Measurements from ENCODE around the gene LAMA4. TPM values are rescaled to one million over a fixed set of nuclear protein-coding genes. Genes with fewer than 3 reads are reported as not detected.

Gene LAMA4
- total RNA-seq, 1 experiment from 2014 or later: 9.4 TPM

DNA sequence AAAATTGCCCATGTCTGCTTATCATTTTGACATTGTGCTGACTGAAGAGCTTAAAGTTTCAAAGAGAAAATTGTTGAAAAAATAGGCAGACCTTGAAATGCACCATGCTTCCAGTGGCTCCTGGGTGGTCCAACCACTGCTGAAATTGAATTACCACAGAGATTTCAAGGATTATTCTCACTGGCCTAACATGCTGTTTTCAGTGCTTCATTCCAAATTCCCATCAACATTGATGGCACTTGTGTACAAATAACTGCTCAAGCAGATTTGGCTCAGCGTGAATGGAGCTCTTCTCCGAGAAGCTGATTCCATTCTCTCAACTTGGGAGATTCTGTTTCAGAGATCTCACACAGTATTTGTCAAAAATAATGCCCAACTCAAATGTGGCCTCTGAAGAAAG lies 75.5 kb downstream of the LAMA4 start:
- no peak overlapping the region for H2AFZ ChIP-seq (ENCODE audit: low read length)
- POLR2A ChIA-PET (ENCODE audit: unreplicated experiment): no interaction called here
- no peaks in the 10 kb centered on the region for H3K9me2 ChIP-seq (replicated peaks; ENCODE audit: low read length)
- no peaks in the 10 kb centered on the region for H3K27me3 ChIP-seq (ENCODE audit: low read length)
- TF ChIP-seq, protein P1, sequence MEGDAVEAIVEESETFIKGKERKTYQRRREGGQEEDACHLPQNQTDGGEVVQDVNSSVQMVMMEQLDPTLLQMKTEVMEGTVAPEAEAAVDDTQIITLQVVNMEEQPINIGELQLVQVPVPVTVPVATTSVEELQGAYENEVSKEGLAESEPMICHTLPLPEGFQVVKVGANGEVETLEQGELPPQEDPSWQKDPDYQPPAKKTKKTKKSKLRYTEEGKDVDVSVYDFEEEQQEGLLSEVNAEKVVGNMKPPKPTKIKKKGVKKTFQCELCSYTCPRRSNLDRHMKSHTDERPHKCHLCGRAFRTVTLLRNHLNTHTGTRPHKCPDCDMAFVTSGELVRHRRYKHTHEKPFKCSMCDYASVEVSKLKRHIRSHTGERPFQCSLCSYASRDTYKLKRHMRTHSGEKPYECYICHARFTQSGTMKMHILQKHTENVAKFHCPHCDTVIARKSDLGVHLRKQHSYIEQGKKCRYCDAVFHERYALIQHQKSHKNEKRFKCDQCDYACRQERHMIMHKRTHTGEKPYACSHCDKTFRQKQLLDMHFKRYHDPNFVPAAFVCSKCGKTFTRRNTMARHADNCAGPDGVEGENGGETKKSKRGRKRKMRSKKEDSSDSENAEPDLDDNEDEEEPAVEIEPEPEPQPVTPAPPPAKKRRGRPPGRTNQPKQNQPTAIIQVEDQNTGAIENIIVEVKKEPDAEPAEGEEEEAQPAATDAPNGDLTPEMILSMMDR (conservative IDR thresholded peaks at IDR 0.05; ENCODE audit: low read depth, low read length): no peak
- no peak for TF ChIP-seq EZH2 (IDR thresholded peaks at IDR 0.05; ENCODE audit: low read length, unreplicated experiment)
- no peak for TF ChIP-seq EZH2phosphoT487 (IDR thresholded peaks at IDR 0.05; ENCODE audit: borderline replicate concordance, low read length)
- H3K4me3 ChIP-seq (ENCODE audit: low read length): no peak overlapping the region
- no peaks in the 10 kb centered on the region for H3K79me2 ChIP-seq (ENCODE audit: low read length)
- ATAC-seq (no peak), DNase-seq (no peak)
- H3F3A ChIP-seq (ENCODE audit: low read length, unreplicated experiment): no peaks in the 10 kb centered on the region
- no peak overlapping the region for H3K9ac ChIP-seq (ENCODE audit: low read length)
- no peak overlapping the region for H3K4me2 ChIP-seq (ENCODE audit: low read length)
- intact Hi-C loops (cut with micrococcal nuclease): no loop called here
- H3K36me3 ChIP-seq (ENCODE audit: low read depth, low read length): no peaks in the 10 kb centered on the region
- H3K4me1 ChIP-seq (ENCODE audit: insufficient read depth, low read length): peaks cover 30% of the 10 kb centered on the region
- CTCF ChIA-PET: interaction anchor here (1.0 kb wide), 1 partner anchor 26 kb away, joined by 3 read pairs; no protein-coding TSS in a partner anchor
- H3K9me3 ChIP-seq (ENCODE audit: low read length): no peaks in the 10 kb centered on the region
- no peak overlapping the region for H3K27ac ChIP-seq (ENCODE audit: low read length)
- BruUV-seq (replicated peaks): no TSS peak
- H4K20me1 ChIP-seq (ENCODE audit: low read length): no peaks in the 10 kb centered on the region

DNA sequence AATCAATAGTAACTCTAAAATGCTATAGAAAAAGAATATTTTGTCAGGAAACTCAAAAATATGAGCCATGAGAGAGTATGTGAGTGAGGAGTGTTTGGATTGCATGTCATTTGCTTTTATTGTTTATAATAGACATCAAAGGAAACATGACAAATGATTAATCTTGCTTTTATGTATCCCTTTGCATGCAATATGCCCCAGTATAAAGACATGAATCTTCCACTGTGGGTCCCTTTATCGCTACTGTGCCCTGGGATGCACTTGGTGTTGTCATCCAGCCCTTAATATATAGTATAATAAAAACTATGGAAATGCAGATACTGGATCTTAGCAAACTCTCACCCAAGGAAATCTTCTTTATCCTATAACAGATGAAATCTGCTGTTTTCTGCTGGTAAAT lies 77.3 kb downstream of the LAMA4 start:
- POLR2A ChIA-PET (ENCODE audit: unreplicated experiment): no interaction called here
- H3K4me2 ChIP-seq (ENCODE audit: low read length): no peak overlapping the region
- intact Hi-C loops (cut with micrococcal nuclease): no loop called here

DNA sequence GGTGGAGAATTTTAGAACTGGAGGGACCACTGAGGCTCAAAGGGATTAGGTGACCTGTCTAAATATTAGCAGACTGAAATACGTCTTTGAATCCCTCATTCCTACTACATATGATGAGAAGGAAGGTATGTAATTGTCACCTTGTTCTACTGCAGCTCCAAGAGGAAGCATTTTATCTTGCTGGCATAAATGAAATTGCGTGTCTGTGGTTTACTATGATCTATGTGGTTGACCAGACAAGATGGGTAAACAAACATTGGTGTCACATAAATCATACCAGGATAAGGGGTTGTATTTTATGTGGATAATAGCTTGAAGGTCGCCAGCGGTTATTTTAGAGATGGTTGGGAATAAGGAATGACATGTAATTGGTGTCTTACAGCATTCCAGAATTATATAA lies 78.2 kb downstream of the LAMA4 start:
- intact Hi-C loops (cut with micrococcal nuclease): no loop called here
- no peak overlapping the region for H3K4me2 ChIP-seq (ENCODE audit: low read length)
- H3K36me3 ChIP-seq (ENCODE audit: low read depth, low read length): no peaks in the 10 kb centered on the region
- H3K9ac ChIP-seq (ENCODE audit: low read length): no peak overlapping the region
- peak overlapping the region; percentile 62; the same call in 1 of the 2 replicates for H3K27ac ChIP-seq (ENCODE audit: low read length)
- no peak overlapping the region for H2AFZ ChIP-seq (ENCODE audit: low read length)
- H3K79me2 ChIP-seq (ENCODE audit: low read length): no peaks in the 10 kb centered on the region
- no TSS peak for BruUV-seq (replicated peaks)
- no peaks in the 10 kb centered on the region for H3K9me3 ChIP-seq (ENCODE audit: low read length)
- DNase-seq (peak; percentile 45), ATAC-seq (no peak)
- POLR2A ChIA-PET (ENCODE audit: unreplicated experiment): interaction anchor here (1.0 kb wide), 1 partner anchor 89 kb away, joined by 3 read pairs; the partner anchor contains the start of genes FAM229B and TUBE1
- CTCF ChIA-PET: no interaction called here
- H3K4me1 ChIP-seq (ENCODE audit: insufficient read depth, low read length): peaks cover 30% of the 10 kb centered on the region
- H3F3A ChIP-seq (ENCODE audit: low read length, unreplicated experiment): no peaks in the 10 kb centered on the region
- no peak for TF ChIP-seq EZH2phosphoT487 (IDR thresholded peaks at IDR 0.05; ENCODE audit: borderline replicate concordance, low read length)
- no peak for TF ChIP-seq EZH2 (IDR thresholded peaks at IDR 0.05; ENCODE audit: low read length, unreplicated experiment)
- TF ChIP-seq, protein P1 (conservative IDR thresholded peaks at IDR 0.05; ENCODE audit: low read depth, low read length): no peak
- H3K9me2 ChIP-seq (replicated peaks; ENCODE audit: low read length): no peaks in the 10 kb centered on the region
- H3K4me3 ChIP-seq (ENCODE audit: low read length): no peak overlapping the region
- no peaks in the 10 kb centered on the region for H4K20me1 ChIP-seq (ENCODE audit: low read length)
- no peaks in the 10 kb centered on the region for H3K27me3 ChIP-seq (ENCODE audit: low read length)

More for the DNA sequence above, 77.3 kb downstream of the LAMA4 start:
- peaks cover 30% of the 10 kb centered on the region for H3K4me1 ChIP-seq (ENCODE audit: insufficient read depth, low read length)
- ATAC-seq: peak; percentile 55
- no TSS peak for BruUV-seq (replicated peaks)
- peak overlapping the region; percentile 45 for H3K9ac ChIP-seq (ENCODE audit: low read length)
- H3K79me2 ChIP-seq (ENCODE audit: low read length): no peaks in the 10 kb centered on the region
- no peak overlapping the region for H2AFZ ChIP-seq (ENCODE audit: low read length)
- H3K4me3 ChIP-seq (ENCODE audit: low read length): no peak overlapping the region
- no peak for TF ChIP-seq EZH2 (IDR thresholded peaks at IDR 0.05; ENCODE audit: low read length, unreplicated experiment)
- TF ChIP-seq, protein P1 (conservative IDR thresholded peaks at IDR 0.05; ENCODE audit: low read depth, low read length): no peak
- TF ChIP-seq EZH2phosphoT487 (IDR thresholded peaks at IDR 0.05; ENCODE audit: borderline replicate concordance, low read length): no peak
- H3F3A ChIP-seq (ENCODE audit: low read length, unreplicated experiment): no peaks in the 10 kb centered on the region
- peak; percentile 16 for DNase-seq
- H3K36me3 ChIP-seq (ENCODE audit: low read depth, low read length): no peaks in the 10 kb centered on the region
- CTCF ChIA-PET: no interaction called here
- no peaks in the 10 kb centered on the region for H4K20me1 ChIP-seq (ENCODE audit: low read length)
- H3K9me2 ChIP-seq (replicated peaks; ENCODE audit: low read length): no peaks in the 10 kb centered on the region
- no peaks in the 10 kb centered on the region for H3K9me3 ChIP-seq (ENCODE audit: low read length)
- no peaks in the 10 kb centered on the region for H3K27me3 ChIP-seq (ENCODE audit: low read length)
- peak overlapping the region; percentile 62 for H3K27ac ChIP-seq (ENCODE audit: low read length)
